HG02763 (cell line): ENCODE measurements around the gene SECISBP2.

Source experiments
- ATAC-seq: cut with Tn5 transposase; IDR thresholded peaks from one replicate; pipeline ENCODE4 v1.9.1; 2021; ENCODE audit warnings: mild to moderate bottlenecking, moderate library complexity; ENCODE audit not compliant: unreplicated experiment

The SECISBP2 gene

DNA sequence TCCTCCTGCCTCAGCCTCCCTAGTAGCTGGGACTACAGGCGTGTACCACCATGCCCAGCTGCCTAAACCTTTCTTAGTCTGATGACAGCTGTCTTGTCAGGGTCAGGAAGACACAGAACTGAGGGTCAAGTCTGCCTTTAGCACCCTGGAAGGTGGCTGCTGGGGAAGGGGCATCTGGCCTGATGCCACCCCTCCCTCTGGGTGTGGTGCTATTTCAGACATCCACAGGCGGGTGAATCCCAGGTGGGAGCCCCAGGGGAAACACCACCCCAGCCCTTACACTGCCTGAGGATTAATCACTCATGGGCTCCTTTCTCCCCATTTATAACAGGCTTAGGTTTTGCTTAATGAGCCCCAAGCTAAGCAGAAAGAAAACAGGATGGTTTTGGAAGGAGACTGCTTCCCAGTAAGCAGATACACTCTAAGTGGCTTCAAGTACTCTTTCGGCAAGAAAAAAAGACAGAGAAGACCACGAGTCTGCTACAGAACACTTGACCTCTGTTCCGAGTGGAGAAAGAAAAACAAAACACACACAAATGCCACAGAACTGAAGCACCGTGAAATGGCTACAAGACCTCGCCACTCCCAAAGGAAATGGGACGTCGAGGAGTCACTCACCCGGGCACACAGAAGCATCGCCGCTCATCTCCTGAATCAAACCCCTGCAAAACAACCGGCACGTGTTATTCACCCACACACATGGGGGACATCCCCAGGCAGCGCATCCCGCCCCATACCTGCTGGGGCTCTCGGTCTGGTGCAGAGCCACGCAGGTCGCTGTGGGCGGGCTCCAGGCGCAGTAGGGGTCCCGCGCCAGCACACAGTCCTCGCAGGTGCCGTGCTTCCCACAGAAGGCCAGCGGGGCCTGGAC is 62.4 kb downstream of the SECISBP2 start:
- ATAC-seq: no peak

- no peak for ATAC-seq
These were observed 63.0 kb downstream of the SECISBP2 start for GRCh38 chr9:89381308-89381609.

DNA sequence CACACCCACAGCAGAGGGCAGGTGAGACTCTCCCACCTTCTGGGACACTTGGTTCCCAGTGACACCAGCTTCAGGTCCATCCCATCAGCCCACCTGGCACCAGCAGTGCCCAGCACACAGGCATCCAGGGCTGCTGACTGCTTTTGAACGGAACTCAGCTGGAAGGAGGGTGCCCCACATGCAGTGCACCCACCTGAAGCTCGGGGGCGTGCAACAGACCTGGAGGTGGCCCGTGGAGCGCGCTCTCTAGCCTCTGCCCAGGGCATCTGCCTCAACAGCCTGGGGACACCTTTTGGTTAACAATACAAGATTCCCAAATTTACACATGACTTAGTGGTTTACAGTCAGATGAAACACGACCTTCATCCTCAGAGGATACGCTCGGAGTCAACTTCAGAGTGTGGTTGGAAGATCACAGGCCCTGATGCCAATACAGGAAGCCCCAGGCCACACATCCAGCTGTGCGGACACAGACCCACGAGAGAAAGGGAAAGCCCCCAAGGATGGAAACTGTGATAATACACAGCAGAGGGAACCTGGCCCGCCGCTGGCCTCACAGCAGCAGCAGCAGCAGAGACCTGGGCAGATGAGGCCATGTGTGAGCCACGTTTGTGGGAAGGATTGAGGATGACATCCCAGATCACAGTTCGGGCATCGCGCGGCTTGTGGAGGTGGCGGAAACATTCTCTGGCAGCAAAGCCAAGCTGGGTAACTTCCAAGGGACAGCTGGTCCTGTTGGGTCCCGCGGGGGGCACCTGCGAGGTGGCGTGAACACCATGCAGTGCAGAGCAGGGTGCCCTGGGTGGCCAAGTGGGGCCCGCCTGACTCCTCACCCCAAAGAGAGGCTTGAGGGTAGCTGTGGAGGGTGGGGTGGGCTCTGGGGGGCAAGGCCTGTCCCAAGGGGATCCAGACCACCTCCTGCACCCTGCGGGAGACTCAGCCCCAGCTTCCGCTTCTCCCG is 64.0 kb downstream of the SECISBP2 start:
- ATAC-seq: no peak

DNA sequence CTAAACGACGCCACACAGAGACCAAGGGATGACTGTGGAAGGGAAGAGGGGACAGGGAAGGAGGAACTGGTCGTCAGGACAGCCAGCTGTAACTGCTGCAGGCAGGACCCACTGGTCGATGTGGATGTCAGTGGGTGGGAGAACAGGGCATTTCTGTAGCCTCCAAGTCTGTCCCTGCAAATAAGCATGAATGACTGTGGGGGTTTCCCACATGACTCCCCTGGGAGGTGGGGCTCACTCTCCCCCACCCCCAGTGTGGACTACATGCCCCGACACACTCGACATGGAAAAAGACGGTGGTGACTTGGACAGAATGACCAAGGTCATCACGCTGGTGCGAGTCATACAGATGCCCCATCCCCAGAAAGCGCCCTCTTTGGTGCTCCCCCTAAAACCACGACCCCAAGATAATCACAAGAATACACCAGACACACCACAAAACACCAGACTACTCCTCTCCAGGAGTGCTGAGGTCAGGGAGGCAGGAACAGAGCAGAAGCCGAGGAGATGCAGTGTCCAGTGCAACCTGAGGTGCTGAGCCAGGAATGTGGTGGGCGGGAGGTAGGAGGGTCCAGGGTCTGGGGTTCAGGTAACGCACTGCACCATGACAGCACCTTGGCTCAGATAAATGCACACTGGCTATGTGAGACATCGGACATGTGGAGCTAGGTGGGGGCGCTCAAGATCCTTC is 64.9 kb downstream of the SECISBP2 start:
- ATAC-seq: no peak

- no peak for ATAC-seq
These were observed 65.5 kb downstream of the SECISBP2 start for GRCh38 chr9:89383721-89384300.

- no peak for ATAC-seq
These were observed 66.5 kb downstream of the SECISBP2 start for GRCh38 chr9:89384783-89385182.

- ATAC-seq: no peak
These were observed 67.9 kb downstream of the SECISBP2 start for GRCh38 chr9:89386206-89386605.

- no peak for ATAC-seq
These were observed 68.5 kb downstream of the SECISBP2 start for GRCh38 chr9:89386797-89387196.

GRCh38 chr9:89387197-89387849 is 69.0 kb downstream of the SECISBP2 start:
- ATAC-seq: no peak

- ATAC-seq: no peak
These were observed 70.0 kb downstream of the SECISBP2 start for GRCh38 chr9:89388084-89388867.

DNA sequence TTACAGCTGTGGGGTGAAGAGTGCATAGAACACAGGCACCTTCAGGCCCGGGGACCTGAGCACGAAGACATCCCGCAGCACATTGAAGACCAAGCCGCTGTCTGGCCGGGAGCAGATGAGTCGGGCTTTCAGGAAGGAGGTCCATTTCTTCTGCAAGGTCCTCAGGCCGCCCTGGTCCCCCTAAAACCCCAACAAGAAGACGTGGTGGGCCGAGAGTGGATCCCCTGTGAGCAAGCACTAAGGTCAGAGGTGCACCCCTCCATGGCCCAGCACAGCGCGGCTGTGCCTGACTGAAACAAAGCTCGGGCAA is 70.5 kb downstream of the SECISBP2 start:
- ATAC-seq: no peak

DNA sequence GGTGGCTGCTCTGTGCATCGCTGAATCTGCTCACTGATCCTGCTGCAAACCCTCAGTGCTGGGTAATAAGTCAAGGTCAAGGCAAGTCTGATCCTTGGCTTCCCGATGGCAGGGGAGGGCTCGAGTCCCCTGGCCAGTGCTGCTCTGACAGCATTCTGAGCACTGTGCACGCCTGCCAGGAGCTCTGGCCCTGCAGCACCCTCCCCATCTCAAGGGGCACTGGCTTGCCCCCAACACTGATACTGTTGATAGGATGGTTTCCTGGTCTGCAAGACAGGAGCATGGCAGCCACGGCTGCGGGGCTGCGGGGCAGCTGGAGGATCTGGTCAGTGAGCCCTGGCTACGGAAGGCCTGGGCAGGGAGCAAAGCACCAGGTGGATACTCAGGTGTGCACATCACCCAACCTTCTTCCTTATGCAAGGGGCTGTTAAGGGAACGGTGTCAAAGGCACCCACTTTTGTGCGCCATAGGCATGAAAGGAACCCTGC is 71.8 kb downstream of the SECISBP2 start:
- no peak for ATAC-seq

- no peak for ATAC-seq
These were observed 72.3 kb downstream of the SECISBP2 start for GRCh38 chr9:89390578-89391116.

DNA sequence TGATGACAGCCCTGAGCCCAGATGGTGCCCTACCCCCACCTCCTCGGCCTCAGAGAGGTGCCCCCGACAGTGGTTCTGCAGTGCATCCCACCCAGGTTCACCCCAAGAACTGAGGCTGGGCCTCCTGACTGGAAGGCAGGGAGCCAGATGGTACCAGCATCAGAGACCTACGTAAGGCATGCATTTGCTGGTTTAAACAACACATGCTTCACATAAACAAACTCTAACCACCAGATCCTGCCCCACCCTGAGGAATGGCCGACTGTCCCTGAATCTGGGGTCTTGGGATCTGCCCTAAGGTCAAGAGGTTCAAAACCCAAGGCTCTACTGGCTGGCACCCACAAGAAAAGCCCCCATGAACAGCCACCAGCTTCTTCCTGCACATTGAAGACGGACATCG is 73.3 kb downstream of the SECISBP2 start:
- ATAC-seq: no peak

- no peak for ATAC-seq
These were observed 76.1 kb downstream of the SECISBP2 start for GRCh38 chr9:89394412-89394811.

DNA sequence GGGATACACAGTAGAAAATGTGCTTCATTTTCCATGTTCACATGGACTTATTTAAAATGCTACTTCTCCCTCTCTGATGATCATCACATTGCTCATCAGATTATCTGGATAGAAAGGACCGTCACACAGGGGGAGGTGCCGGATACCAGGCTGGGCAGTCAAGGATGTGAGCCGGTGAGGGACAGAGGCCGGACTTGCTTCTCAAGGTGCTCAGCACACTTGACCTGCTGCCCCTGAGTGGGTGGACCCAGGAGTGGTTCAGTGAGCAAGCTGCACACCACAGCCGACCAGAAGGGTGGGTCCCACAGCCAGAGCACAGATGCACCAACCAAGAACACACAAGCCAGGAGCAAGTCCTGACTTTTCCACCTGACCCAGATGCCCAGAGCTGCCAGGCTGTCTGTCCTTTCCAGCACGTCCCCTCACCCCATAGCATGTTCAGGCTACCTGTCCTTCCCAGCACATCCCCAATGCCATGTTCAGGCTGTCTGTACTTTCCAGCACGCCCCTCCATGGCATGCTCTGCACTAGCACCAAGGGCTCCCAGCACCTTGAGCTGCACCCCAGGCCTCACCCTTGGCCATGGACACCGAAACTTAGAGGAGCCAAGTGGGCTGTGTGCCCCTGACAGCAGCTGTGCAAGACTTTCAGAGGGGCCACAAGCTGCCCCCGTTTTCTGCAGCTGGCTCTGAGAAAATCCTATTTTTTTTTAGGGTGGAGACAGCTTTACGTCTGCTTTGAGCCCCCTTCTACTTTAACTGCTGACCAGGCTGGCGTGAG is 77.8 kb downstream of the SECISBP2 start:
- ATAC-seq: no peak

DNA sequence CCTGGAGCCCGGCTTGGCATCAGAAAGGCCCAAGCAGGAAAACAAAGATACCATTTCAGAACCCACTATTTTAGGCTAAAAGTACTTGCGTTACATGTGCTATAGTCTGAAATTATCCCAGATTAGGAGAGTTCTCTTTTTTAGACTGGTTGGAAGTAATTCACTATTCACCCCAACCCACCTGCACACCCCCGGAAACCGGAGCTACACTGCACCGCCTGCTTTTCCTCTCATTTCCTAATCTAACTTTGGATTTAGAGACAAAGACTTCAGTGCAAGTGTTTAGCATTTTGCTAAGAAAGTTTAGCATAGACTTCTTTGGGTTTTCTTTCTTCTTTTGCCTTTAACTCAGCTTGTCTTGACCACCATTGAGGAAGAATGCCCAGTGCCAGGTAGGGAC is 79.2 kb downstream of the SECISBP2 start:
- no peak for ATAC-seq

DNA sequence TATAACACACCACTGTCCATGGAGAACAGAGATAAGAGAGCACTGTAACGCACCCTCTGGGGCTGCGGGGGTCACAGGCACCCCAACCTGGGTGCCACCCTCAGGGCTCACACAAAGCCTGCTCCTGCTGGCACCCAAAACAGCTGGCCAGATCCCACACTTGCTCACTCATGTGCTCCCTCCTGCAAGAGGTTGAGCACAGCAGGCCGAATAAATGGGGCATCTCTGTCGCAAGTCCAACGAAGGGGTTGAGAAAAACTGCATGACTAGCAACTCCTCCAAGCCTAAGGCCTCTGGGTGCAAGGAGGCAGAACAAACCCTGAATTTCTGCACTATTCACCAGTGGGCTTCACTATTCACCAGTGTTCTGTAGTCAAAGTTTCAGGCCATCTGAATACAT is 80.3 kb downstream of the SECISBP2 start:
- no peak for ATAC-seq
